H9 (cell line): ENCODE data around the gene YBX3. TPM values are rescaled to one million over a fixed set of nuclear protein-coding genes. Genes with fewer than 3 reads are reported as not detected.

Source experiments
- DNase-seq: peaks from one replicate; pipeline ENCODE4 v3.0.0-alpha.2; 2017
- H2AFZ ChIP-seq: one replicate; pipeline ENCODE4 v1.6.1; 2013; ENCODE audit warnings: mild to moderate bottlenecking, low read length, control low read depth, moderate library complexity
- H2AK5ac ChIP-seq: 2 replicates; pipeline ENCODE4 v1.6.1; 2013; ENCODE audit warnings: low read length, control low read depth, mixed read lengths; ENCODE audit not compliant: insufficient read length
- H2BK120ac ChIP-seq: one replicate; pipeline ENCODE4 v1.6.1; 2013; ENCODE audit warnings: low read depth, mild to moderate bottlenecking, low read length, control low read depth, inconsistent platforms; ENCODE audit not compliant: poor library complexity, severe bottlenecking
- H2BK12ac ChIP-seq: 2 replicates; pipeline ENCODE4 v1.6.1; 2013; ENCODE audit warnings: low read length, control low read depth, mixed read lengths, low read depth; ENCODE audit not compliant: insufficient read length
- H2BK15ac ChIP-seq: 2 replicates; pipeline ENCODE4 v1.6.1; 2013; ENCODE audit warnings: low read depth, low read length, control low read depth
- H2BK20ac ChIP-seq: one replicate; pipeline ENCODE4 v1.6.1; 2013; ENCODE audit warnings: low read depth, mild to moderate bottlenecking, low read length, control low read depth, inconsistent platforms; ENCODE audit not compliant: poor library complexity, severe bottlenecking
- H2BK5ac ChIP-seq: 2 replicates; pipeline ENCODE4 v1.6.1; 2013; ENCODE audit warnings: low read length, control low read depth, mixed read lengths; ENCODE audit not compliant: insufficient read length
- H3K14ac ChIP-seq: 2 replicates; pipeline ENCODE4 v1.6.1; 2013; ENCODE audit warnings: low read length, control low read depth; ENCODE audit not compliant: insufficient read depth
- H3K18ac ChIP-seq: 2 replicates; pipeline ENCODE4 v1.6.1; 2013; ENCODE audit warnings: low read depth, mild to moderate bottlenecking, mixed read lengths, low read length, control low read depth; ENCODE audit not compliant: insufficient read length
- H3K23ac ChIP-seq: 2 replicates; pipeline ENCODE4 v1.6.1; 2013; ENCODE audit warnings: low read length, control low read depth, mixed read lengths, low read depth; ENCODE audit not compliant: insufficient read length
- H3K23me2 ChIP-seq: 2 replicates; pipeline ENCODE4 v1.6.1; 2013; ENCODE audit warnings: low read depth, mild to moderate bottlenecking, mixed read lengths, low read length, control low read depth; ENCODE audit not compliant: insufficient read length, poor library complexity, severe bottlenecking
- H3K27ac ChIP-seq: 2 replicates; pipeline ENCODE4 v1.5.1; 2013; ENCODE audit warnings: low read length, control low read depth, mixed read lengths, low read depth; ENCODE audit not compliant: insufficient read length
- H3K27me3 ChIP-seq: 2 replicates; pipeline ENCODE4 v1.6.1; 2013; ENCODE audit warnings: low read length, control low read depth, inconsistent platforms; ENCODE audit not compliant: insufficient read depth
- H3K4ac ChIP-seq: 2 replicates; pipeline ENCODE4 v1.6.1; 2013; ENCODE audit warnings: low read depth, mild to moderate bottlenecking, control low read depth, inconsistent platforms, low read length, moderate library complexity
- H3K4me1 ChIP-seq: 2 replicates; pipeline ENCODE4 v1.6.1; 2013; ENCODE audit warnings: low read length, control low read depth, inconsistent platforms; ENCODE audit not compliant: insufficient read depth
- H3K4me2 ChIP-seq: 2 replicates; pipeline ENCODE4 v1.6.1; 2013; ENCODE audit warnings: low read length, control low read depth, mixed read lengths; ENCODE audit not compliant: insufficient read length, insufficient read depth
- H3K56ac ChIP-seq: 2 replicates; pipeline ENCODE4 v1.6.1; 2013; ENCODE audit warnings: low read depth, mild to moderate bottlenecking, mixed read lengths, low read length, control low read depth; ENCODE audit not compliant: insufficient read length
- H3K79me1 ChIP-seq: 2 replicates; pipeline ENCODE4 v1.6.1; 2013; ENCODE audit warnings: low read depth, mild to moderate bottlenecking, moderate library complexity, low read length, control low read depth, inconsistent platforms; ENCODE audit not compliant: insufficient read depth, poor library complexity, severe bottlenecking
- H3K79me2 ChIP-seq: 2 replicates; pipeline ENCODE4 v1.6.1; 2013; ENCODE audit warnings: low read length, control low read depth, inconsistent platforms; ENCODE audit not compliant: insufficient read depth
- H3K9ac ChIP-seq: 2 replicates; pipeline ENCODE4 v1.6.1; 2013; ENCODE audit warnings: low read length, control low read depth, mixed read lengths; ENCODE audit not compliant: insufficient read length; ENCODE audit errors: extremely low read depth
- H3K9me3 ChIP-seq: one replicate; pipeline ENCODE4 v1.6.1; 2013; ENCODE audit warnings: low read depth, low read length, inconsistent platforms; ENCODE audit not compliant: control insufficient read depth
- H3T11ph ChIP-seq: one replicate; pipeline ENCODE4 v1.6.1; 2013; ENCODE audit warnings: mild to moderate bottlenecking, low read length, control low read depth, inconsistent platforms
- H4K20me1 ChIP-seq: one replicate; pipeline ENCODE4 v1.6.1; 2013; ENCODE audit not compliant: control insufficient read depth, insufficient read length, insufficient read depth
- H4K5ac ChIP-seq: 2 replicates; pipeline ENCODE4 v1.6.1; 2013; ENCODE audit warnings: low read depth, mild to moderate bottlenecking, mixed read lengths, low read length, control low read depth; ENCODE audit not compliant: insufficient read length
- H4K8ac ChIP-seq: replicated peaks from 2 replicates; pipeline ENCODE4 v1.6.1; 2013; ENCODE audit warnings: low read length, control low read depth, mixed read lengths, low read depth; ENCODE audit not compliant: insufficient read length
- H4K91ac ChIP-seq: 2 replicates; pipeline ENCODE4 v1.6.1; 2013; ENCODE audit warnings: low read depth, mild to moderate bottlenecking, moderate library complexity, mixed read lengths, low read length, control low read depth; ENCODE audit not compliant: insufficient read length
- H3K27ac Mint-ChIP-seq, 3 experiments: 2 replicates in 2 of 3; 3 replicates in 1 of 3; pipeline ENCODE4 v1.8.0; 2020 to 2021; ENCODE audit warnings: mixed read lengths in 3 of 3, mild to moderate bottlenecking in 1 of 3, moderate library complexity in 1 of 3
- H3K27me3 Mint-ChIP-seq: 2 replicates; pipeline ENCODE4 v1.8.0; 2021; ENCODE audit warnings: low read depth, mild to moderate bottlenecking, moderate library complexity, mixed read lengths
- H3K36me3 Mint-ChIP-seq, 3 experiments: 2 replicates in 2 of 3; 3 replicates in 1 of 3; pipeline ENCODE4 v1.8.0; 2020 to 2021; ENCODE audit warnings: low read depth in 3 of 3, mixed read lengths in 3 of 3; ENCODE audit not compliant: insufficient read depth in 1 of 3
- H3K4me1 Mint-ChIP-seq, 2 experiments: 2 replicates each; pipeline ENCODE4 v1.8.0; 2020; ENCODE audit warnings: mixed read lengths in 2 of 2
- H3K4me3 Mint-ChIP-seq, 2 experiments: 2 replicates in 1 of 2; 3 replicates in 1 of 2; pipeline ENCODE4 v1.8.0; 2020 to 2021; ENCODE audit warnings: mild to moderate bottlenecking in 2 of 2, mixed read lengths in 2 of 2, moderate library complexity in 1 of 2
- H3K9me3 Mint-ChIP-seq, 2 experiments: 2 replicates in 1 of 2; 3 replicates in 1 of 2; pipeline ENCODE4 v1.8.0; 2020; ENCODE audit warnings: mild to moderate bottlenecking in 2 of 2, mixed read lengths in 2 of 2, moderate library complexity in 1 of 2
- CTCF ChIP-seq: fragments of 200-600 bp; sonication (generic); conservative IDR thresholded peaks from 3 replicates; pipeline ENCODE4 v1.8.0; 2021; ENCODE audit warnings: antibody characterized with exemption, mild to moderate bottlenecking
- WGBS: extraction: QIAGEN DNeasy Blood & Tissue Kit; methylation state at CpG from one replicate; pipeline ENCODE4 v1.1.7; 2013; ENCODE audit warnings: missing lambda C conversion rate, low lambda C conversion rate, mixed read lengths; ENCODE audit not compliant: insufficient read length; ENCODE audit errors: extremely low coverage; 5-methylcytosine and 5-hydroxymethylcytosine counted together
- total RNA-seq: library from RNA; stranded (reverse); gene quantifications from 2 replicates; pipeline ENCODE4 v1.2.1, GENCODE V29; 2021

The YBX3 gene
- total RNA-seq, 1 experiment from 2014 or later: 343 TPM

- H3K4ac ChIP-seq: no peak overlapping the region
- no peak overlapping the region for H2BK12ac ChIP-seq
- no peaks in the 10 kb centered on the region for H3K79me1 ChIP-seq
- Mint-ChIP-seq H3K4me3 (no peak overlapping the region), H3K27ac (no peak overlapping the region), H3K9me3 (peaks cover 0 to 6% of the 10 kb centered on the region in 2 experiments; a peak in 2 of 5 replicates), H3K36me3 (no peaks in the 10 kb centered on the region), H3K4me1 (peaks cover 6 to 10% of the 10 kb centered on the region in 2 experiments), H3K27me3 (peaks cover 6% of the 10 kb centered on the region)
- H4K20me1 ChIP-seq: no peaks in the 10 kb centered on the region
- no peak overlapping the region for H4K5ac ChIP-seq
- no peak overlapping the region for H2BK5ac ChIP-seq
- no peak overlapping the region for H2BK120ac ChIP-seq
- no peak overlapping the region for H2AFZ ChIP-seq
- no peaks in the 10 kb centered on the region for H3K9me3 ChIP-seq
- DNase-seq: no peak
- no peak for TF ChIP-seq CTCF
- no peak overlapping the region for H3K14ac ChIP-seq
- WGBS: no CpG with 5 or more reads among the region's 1 CpG
- H4K91ac ChIP-seq: no peak overlapping the region
- no peaks in the 10 kb centered on the region for H3K27me3 ChIP-seq
- H3K56ac ChIP-seq: no peak overlapping the region
- H3T11ph ChIP-seq: no peak overlapping the region
- H2BK15ac ChIP-seq: no peak overlapping the region
- H2BK20ac ChIP-seq: no peak overlapping the region
- H3K4me1 ChIP-seq: no peaks in the 10 kb centered on the region
- H3K18ac ChIP-seq: no peak overlapping the region
- no peak overlapping the region for H4K8ac ChIP-seq
- no peaks in the 10 kb centered on the region for H3K79me2 ChIP-seq
- no peak overlapping the region for H3K27ac ChIP-seq
- no peaks in the 10 kb centered on the region for H3K23me2 ChIP-seq
- H2AK5ac ChIP-seq: no peak overlapping the region
- no peak overlapping the region for H3K9ac ChIP-seq
- H3K4me2 ChIP-seq: no peak overlapping the region
- no peak overlapping the region for H3K23ac ChIP-seq
Observed at GRCh38 chr12:10669533-10669932, 53.6 kb downstream of the YBX3 start.
